OCI-LY7 (cell line): Measurements from ENCODE around the gene SH2D1B.

ENCODE experiments used
- EZH2phosphoT487 ChIP-seq: fragments of 200-600 bp; sonication (generic); IDR thresholded peaks from 2 replicates; pipeline ENCODE4 v1.6.1; 2018; ENCODE audit warnings: low read depth, borderline replicate concordance, mild to moderate bottlenecking, mixed run types, antibody characterized with exemption, low read length, moderate library complexity, mixed read lengths
- TF ChIP-seq, protein P1 (sequence below): fragments of 200-600 bp; sonication (generic); conservative IDR thresholded peaks from 2 replicates; pipeline ENCODE4 v1.5.1; 2014; ENCODE audit warnings: mild to moderate bottlenecking, antibody characterized with exemption, low read length, moderate library complexity, mixed read lengths

- TF ChIP-seq, protein P1, sequence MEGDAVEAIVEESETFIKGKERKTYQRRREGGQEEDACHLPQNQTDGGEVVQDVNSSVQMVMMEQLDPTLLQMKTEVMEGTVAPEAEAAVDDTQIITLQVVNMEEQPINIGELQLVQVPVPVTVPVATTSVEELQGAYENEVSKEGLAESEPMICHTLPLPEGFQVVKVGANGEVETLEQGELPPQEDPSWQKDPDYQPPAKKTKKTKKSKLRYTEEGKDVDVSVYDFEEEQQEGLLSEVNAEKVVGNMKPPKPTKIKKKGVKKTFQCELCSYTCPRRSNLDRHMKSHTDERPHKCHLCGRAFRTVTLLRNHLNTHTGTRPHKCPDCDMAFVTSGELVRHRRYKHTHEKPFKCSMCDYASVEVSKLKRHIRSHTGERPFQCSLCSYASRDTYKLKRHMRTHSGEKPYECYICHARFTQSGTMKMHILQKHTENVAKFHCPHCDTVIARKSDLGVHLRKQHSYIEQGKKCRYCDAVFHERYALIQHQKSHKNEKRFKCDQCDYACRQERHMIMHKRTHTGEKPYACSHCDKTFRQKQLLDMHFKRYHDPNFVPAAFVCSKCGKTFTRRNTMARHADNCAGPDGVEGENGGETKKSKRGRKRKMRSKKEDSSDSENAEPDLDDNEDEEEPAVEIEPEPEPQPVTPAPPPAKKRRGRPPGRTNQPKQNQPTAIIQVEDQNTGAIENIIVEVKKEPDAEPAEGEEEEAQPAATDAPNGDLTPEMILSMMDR, result no peak
- TF ChIP-seq EZH2phosphoT487, result no peak
Measured at GRCh38 chr1:162446946-162447345, 35.0 kb upstream of the SH2D1B start.
